Measurements from ENCODE around the gene ELMO3.

The ELMO3 gene

DNA sequence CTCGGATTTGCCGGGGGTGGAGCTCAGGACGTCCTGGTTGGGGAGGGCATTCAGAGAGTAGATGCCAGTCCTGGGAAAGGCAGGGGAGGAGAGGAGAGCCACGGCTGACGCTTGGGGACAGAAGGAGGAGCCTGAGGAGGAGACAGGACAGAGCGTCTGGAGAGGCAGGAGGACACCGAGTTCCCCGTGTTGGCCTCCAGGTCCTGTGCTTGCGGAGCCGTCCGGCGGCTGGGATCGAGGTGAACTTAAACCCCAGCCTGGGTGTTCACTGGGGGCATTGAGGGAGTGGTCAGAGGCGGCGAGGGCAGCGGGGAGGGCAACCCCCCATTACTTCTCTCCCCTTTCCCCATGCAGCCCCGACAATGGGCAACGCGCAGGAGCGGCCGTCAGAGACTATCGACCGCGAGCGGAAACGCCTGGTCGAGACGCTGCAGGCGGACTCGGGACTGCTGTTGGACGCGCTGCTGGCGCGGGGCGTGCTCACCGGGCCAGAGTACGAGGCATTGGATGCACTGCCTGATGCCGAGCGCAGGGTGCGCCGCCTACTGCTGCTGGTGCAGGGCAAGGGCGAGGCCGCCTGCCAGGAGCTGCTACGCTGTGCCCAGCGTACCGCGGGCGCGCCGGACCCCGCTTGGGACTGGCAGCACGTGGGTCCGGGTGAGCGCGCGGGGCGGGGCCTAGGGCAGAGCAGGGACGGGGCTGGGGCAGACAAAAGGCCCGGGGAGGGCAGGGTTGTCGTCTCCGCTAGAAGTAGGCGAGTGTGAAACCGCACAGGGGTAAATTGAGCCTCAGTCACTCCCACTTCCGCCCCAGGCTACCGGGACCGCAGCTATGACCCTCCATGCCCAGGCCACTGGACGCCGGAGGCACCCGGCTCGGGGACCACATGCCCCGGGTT lies 24.9 kb upstream of the ELMO3 start:
- Histone ChIP-seq H3K4me2 (ENCODE audit: insufficient read depth, low read length, poor library complexity, severe bottlenecking) (peak overlapping the region; percentile 88), H3K4me1 (ENCODE audit: control insufficient read depth in 2 of 2, insufficient read depth in 1 of 2, low read depth in 1 of 2, low read length in 2 of 2) (peaks cover 17 to 26% of the 10 kb centered on the region in 2 donors), H4K91ac (ENCODE audit: low read depth, low read length, poor library complexity) (no peak overlapping the region), H3K14ac (ENCODE audit: low read length) (peak overlapping the region; percentile 79), H2BK5ac (ENCODE audit: low read length) (no peak overlapping the region), H4K8ac (ENCODE audit: low read depth, low read length) (no peak overlapping the region), H3K23ac (ENCODE audit: low read depth, low read length, poor library complexity) (peak overlapping the region; percentile 76), H3K4me3 (ENCODE audit: low read length in 2 of 2) (peak overlapping the region; percentile 45 to 70), H2BK120ac (ENCODE audit: low read depth, low read length) (no peak overlapping the region), H3K36me3 (replicated peaks in 1 of 2; ENCODE audit: control insufficient read depth in 2 of 2, insufficient read depth in 2 of 2, low read length in 2 of 2) (peaks cover 2 to 6% of the 10 kb centered on the region in 2 donors), H3K79me1 (ENCODE audit: low read depth, low read length) (no peaks in the 10 kb centered on the region), H2BK15ac (ENCODE audit: low read length) (peak overlapping the region; percentile 8), H3K9ac (ENCODE audit: low read depth, low read length, poor library complexity) (peak overlapping the region; percentile 76), H3K27me3 (ENCODE audit: control insufficient read depth in 3 of 3, insufficient read depth in 3 of 3, low read depth in 1 of 3, low read length in 3 of 3) (peaks cover 13 to 93% (median 15%) of the 10 kb centered on the region in 3 experiments), H3K4ac (ENCODE audit: low read length) (no peak overlapping the region), H2BK12ac (ENCODE audit: low read length) (no peak overlapping the region), H2AFZ (ENCODE audit: low read length) (peak overlapping the region; percentile 94), H2AK5ac (ENCODE audit: low read depth, low read length) (peak overlapping the region; percentile 49), H3K27ac (replicated peaks; ENCODE audit: low read length) (no peak overlapping the region), H3K9me3 (replicated peaks in 1 of 2; ENCODE audit: control insufficient read depth in 2 of 2, insufficient read depth in 1 of 2, low read depth in 1 of 2, low read length in 2 of 2) (no peaks in the 10 kb centered on the region), H3K18ac (ENCODE audit: low read length) (peak overlapping the region; percentile 85)
- no CpG with 5 or more reads among the region's 71 CpGs for WGBS, 2 donors (ENCODE audit: extremely low coverage in 2 of 2, insufficient read length in 2 of 2, insufficient replicate concordance in 1 of 2)
- no peak for DNase-seq (ENCODE audit: low spot score)

- Histone ChIP-seq H3K4me3 (ENCODE audit: low read length in 2 of 2) (peak overlapping the region; percentile 12 to 45), H4K8ac (ENCODE audit: low read depth, low read length) (no peak overlapping the region), H3K36me3 (replicated peaks in 1 of 2; ENCODE audit: control insufficient read depth in 2 of 2, insufficient read depth in 2 of 2, low read length in 2 of 2) (peaks cover 2 to 11% of the 10 kb centered on the region in 2 donors), H3K18ac (ENCODE audit: low read length) (peak overlapping the region; percentile 85), H3K23ac (ENCODE audit: low read depth, low read length, poor library complexity) (no peak overlapping the region), H2AK5ac (ENCODE audit: low read depth, low read length) (peak overlapping the region; percentile 49), H3K4me1 (ENCODE audit: control insufficient read depth in 2 of 2, insufficient read depth in 1 of 2, low read depth in 1 of 2, low read length in 2 of 2) (peaks cover 13 to 23% of the 10 kb centered on the region in 2 donors), H3K14ac (ENCODE audit: low read length) (peak overlapping the region; percentile 25), H2BK12ac (ENCODE audit: low read length) (no peak overlapping the region), H3K9ac (ENCODE audit: low read depth, low read length, poor library complexity) (no peak overlapping the region), H3K27me3 (ENCODE audit: control insufficient read depth in 3 of 3, insufficient read depth in 3 of 3, low read depth in 1 of 3, low read length in 3 of 3) (peaks cover 9 to 93% (median 12%) of the 10 kb centered on the region in 3 experiments), H4K91ac (ENCODE audit: low read depth, low read length, poor library complexity) (no peak overlapping the region), H2BK5ac (ENCODE audit: low read length) (peak overlapping the region; percentile 43), H2AFZ (ENCODE audit: low read length) (peak overlapping the region; percentile 94), H3K79me1 (ENCODE audit: low read depth, low read length) (no peaks in the 10 kb centered on the region), H2BK15ac (ENCODE audit: low read length) (peak overlapping the region; percentile 8), H3K4ac (ENCODE audit: low read length) (no peak overlapping the region), H3K27ac (replicated peaks; ENCODE audit: low read length) (no peak overlapping the region), H2BK120ac (ENCODE audit: low read depth, low read length) (no peak overlapping the region), H3K9me3 (replicated peaks in 1 of 2; ENCODE audit: control insufficient read depth in 2 of 2, insufficient read depth in 1 of 2, low read depth in 1 of 2, low read length in 2 of 2) (no peaks in the 10 kb centered on the region), H3K4me2 (ENCODE audit: insufficient read depth, low read length, poor library complexity, severe bottlenecking) (peak overlapping the region; percentile 88)
- DNase-seq (ENCODE audit: low spot score): no peak
- WGBS, 2 donors (ENCODE audit: extremely low coverage in 2 of 2, insufficient read length in 2 of 2, insufficient replicate concordance in 1 of 2): no CpG with 5 or more reads among the region's 31 CpGs
Observed at GRCh38 chr16:67174706-67175231, 24.2 kb upstream of the ELMO3 start.

GRCh38 chr16:67176662-67177061 lies 22.3 kb upstream of the ELMO3 start:
- Histone ChIP-seq H2AK5ac (ENCODE audit: low read depth, low read length) (no peak overlapping the region), H3K27me3 (ENCODE audit: control insufficient read depth in 3 of 3, insufficient read depth in 3 of 3, low read depth in 1 of 3, low read length in 3 of 3) (peaks cover 9 to 78% (median 10%) of the 10 kb centered on the region in 3 experiments)
- no CpG with 5 or more reads among the region's 12 CpGs for WGBS, 2 donors (ENCODE audit: extremely low coverage in 2 of 2, insufficient read length in 2 of 2, insufficient replicate concordance in 1 of 2)

More at GRCh38 chr16:67176662-67177061, 22.3 kb upstream of the ELMO3 start:
- no peak overlapping the region for H3K4me3 ChIP-seq (ENCODE audit: low read length in 2 of 2)
- H3K4me2 ChIP-seq (ENCODE audit: insufficient read depth, low read length, poor library complexity, severe bottlenecking): no peak overlapping the region
- no peak overlapping the region for H3K9ac ChIP-seq (ENCODE audit: low read depth, low read length, poor library complexity)
- peaks cover 11 to 14% of the 10 kb centered on the region in 2 donors for H3K4me1 ChIP-seq (ENCODE audit: control insufficient read depth in 2 of 2, insufficient read depth in 1 of 2, low read depth in 1 of 2, low read length in 2 of 2)
- H3K27ac ChIP-seq (replicated peaks; ENCODE audit: low read length): no peak overlapping the region
- H3K36me3 ChIP-seq (replicated peaks in 1 of 2; ENCODE audit: control insufficient read depth in 2 of 2, insufficient read depth in 2 of 2, low read length in 2 of 2): peaks cover 2 to 19% of the 10 kb centered on the region in 2 donors
- H3K23ac ChIP-seq (ENCODE audit: low read depth, low read length, poor library complexity): no peak overlapping the region
- no peak overlapping the region for H3K14ac ChIP-seq (ENCODE audit: low read length)
- H4K91ac ChIP-seq (ENCODE audit: low read depth, low read length, poor library complexity): no peak overlapping the region
- H2BK120ac ChIP-seq (ENCODE audit: low read depth, low read length): no peak overlapping the region
- H2BK15ac ChIP-seq (ENCODE audit: low read length): no peak overlapping the region
- no peak overlapping the region for H4K8ac ChIP-seq (ENCODE audit: low read depth, low read length)
- no peak overlapping the region for H3K4ac ChIP-seq (ENCODE audit: low read length)
- H2AFZ ChIP-seq (ENCODE audit: low read length): no peak overlapping the region
- H2BK12ac ChIP-seq (ENCODE audit: low read length): no peak overlapping the region
- no peak for DNase-seq (ENCODE audit: low spot score)
- no peaks in the 10 kb centered on the region for H3K9me3 ChIP-seq (replicated peaks in 1 of 2; ENCODE audit: control insufficient read depth in 2 of 2, insufficient read depth in 1 of 2, low read depth in 1 of 2, low read length in 2 of 2)
- H2BK5ac ChIP-seq (ENCODE audit: low read length): no peak overlapping the region
- H3K18ac ChIP-seq (ENCODE audit: low read length): no peak overlapping the region
- no peaks in the 10 kb centered on the region for H3K79me1 ChIP-seq (ENCODE audit: low read depth, low read length)
